Measurements from ENCODE around the gene GPR37. TPM values are rescaled to one million over a fixed set of nuclear protein-coding genes. Genes with fewer than 3 reads are reported as not detected.

GPR37 gene
- total RNA-seq, 4 donors from 2014 or later, result 1.1 TPM; not detected in 2

DNA sequence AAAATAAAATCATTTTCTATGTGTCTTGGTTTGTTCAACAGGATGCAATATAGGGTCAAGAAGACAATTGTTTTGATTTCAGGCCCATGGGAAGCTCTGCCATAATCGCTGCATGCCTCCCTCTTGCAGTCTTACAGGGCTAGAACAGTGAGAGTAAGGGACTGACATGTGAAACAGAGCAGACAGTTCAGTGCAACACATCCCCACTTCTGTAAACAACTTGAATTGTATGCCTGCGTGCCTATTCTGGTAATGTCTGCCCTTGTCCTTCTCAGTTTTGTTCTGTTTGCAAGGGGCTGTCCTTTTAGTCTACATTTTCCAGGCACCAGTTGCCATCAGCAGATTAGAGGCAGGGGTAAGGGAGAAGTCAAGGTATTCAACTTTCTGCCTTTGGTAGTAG is 34.8 kb upstream of the GPR37 start:
- 70% methylated on average over 2 of the region's 2 CpGs; no CpG with 5 or more reads in 1 of the 2 donors for WGBS, 2 donors (ENCODE audit: low coverage in 1 of 2)
- no peak overlapping the region for H3K27ac ChIP-seq
- TF ChIP-seq POLR2A (IDR thresholded peaks at IDR 0.05) (no peak), EP300 (IDR thresholded peaks at IDR 0.05; ENCODE audit: low read depth) (no peak), POLR2AphosphoS5 (IDR thresholded peaks at IDR 0.05) (no peak)
- TF ChIP-seq, protein P1, sequence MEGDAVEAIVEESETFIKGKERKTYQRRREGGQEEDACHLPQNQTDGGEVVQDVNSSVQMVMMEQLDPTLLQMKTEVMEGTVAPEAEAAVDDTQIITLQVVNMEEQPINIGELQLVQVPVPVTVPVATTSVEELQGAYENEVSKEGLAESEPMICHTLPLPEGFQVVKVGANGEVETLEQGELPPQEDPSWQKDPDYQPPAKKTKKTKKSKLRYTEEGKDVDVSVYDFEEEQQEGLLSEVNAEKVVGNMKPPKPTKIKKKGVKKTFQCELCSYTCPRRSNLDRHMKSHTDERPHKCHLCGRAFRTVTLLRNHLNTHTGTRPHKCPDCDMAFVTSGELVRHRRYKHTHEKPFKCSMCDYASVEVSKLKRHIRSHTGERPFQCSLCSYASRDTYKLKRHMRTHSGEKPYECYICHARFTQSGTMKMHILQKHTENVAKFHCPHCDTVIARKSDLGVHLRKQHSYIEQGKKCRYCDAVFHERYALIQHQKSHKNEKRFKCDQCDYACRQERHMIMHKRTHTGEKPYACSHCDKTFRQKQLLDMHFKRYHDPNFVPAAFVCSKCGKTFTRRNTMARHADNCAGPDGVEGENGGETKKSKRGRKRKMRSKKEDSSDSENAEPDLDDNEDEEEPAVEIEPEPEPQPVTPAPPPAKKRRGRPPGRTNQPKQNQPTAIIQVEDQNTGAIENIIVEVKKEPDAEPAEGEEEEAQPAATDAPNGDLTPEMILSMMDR (IDR thresholded peaks at IDR 0.05), result no peak
- no peak for DNase-seq
- H3K9me3 ChIP-seq, result no peaks in the 10 kb centered on the region
- H3K4me1 ChIP-seq, result no peaks in the 10 kb centered on the region
- H3K36me3 ChIP-seq, result no peaks in the 10 kb centered on the region
- H3K4me3 ChIP-seq, result no peak overlapping the region
- H3K27me3 ChIP-seq, result no peaks in the 10 kb centered on the region
- in situ Hi-C loops (cut with MboI; ENCODE audit: low pct_ligation_motif_present in 1 of 4, low pct_unique_long_range_greater_than_20kb in 1 of 4, low sequenced_read_pairs in 3 of 4), result no loop called here
- intact Hi-C loops (cut with DNase I; ENCODE audit: low total_unique reads), result no loop called here

- in situ Hi-C loops (cut with MboI; ENCODE audit: low pct_ligation_motif_present in 1 of 4, low pct_unique_long_range_greater_than_20kb in 1 of 4, low sequenced_read_pairs in 3 of 4) (loop anchor here in 2 of 4 donors (25.0 kb wide), 1 partner anchor 637 kb away; no protein-coding TSS in a partner anchor), intact Hi-C loops (cut with DNase I; ENCODE audit: low total_unique reads) (no loop called here)
Measured at GRCh38 chr7:124799448-124799847, 33.9 kb upstream of the GPR37 start.

GRCh38 chr7:124796771-124797170 is 31.2 kb upstream of the GPR37 start:
- no peak overlapping the region for H3K27ac ChIP-seq
- H3K4me1 ChIP-seq, result no peaks in the 10 kb centered on the region
- TF ChIP-seq POLR2A (IDR thresholded peaks at IDR 0.05) (no peak), POLR2AphosphoS5 (IDR thresholded peaks at IDR 0.05) (no peak), EP300 (IDR thresholded peaks at IDR 0.05; ENCODE audit: low read depth) (no peak)
- TF ChIP-seq, protein P1 (IDR thresholded peaks at IDR 0.05), result no peak
- no peaks in the 10 kb centered on the region for H3K36me3 ChIP-seq
- DNase-seq, result no peak
- intact Hi-C loops (cut with DNase I; ENCODE audit: low total_unique reads), result no loop called here
- in situ Hi-C loops (cut with MboI; ENCODE audit: low pct_ligation_motif_present in 1 of 4, low pct_unique_long_range_greater_than_20kb in 1 of 4, low sequenced_read_pairs in 3 of 4), result loop anchor here in 2 of 4 donors (25.0 kb wide), 1 partner anchor 634 kb away; no protein-coding TSS in a partner anchor
- 38 to 39% methylated on average over 2 of the region's 2 CpGs for WGBS, 2 donors (ENCODE audit: low coverage in 1 of 2)
- H3K27me3 ChIP-seq, result no peaks in the 10 kb centered on the region
- H3K4me3 ChIP-seq, result no peak overlapping the region
- H3K9me3 ChIP-seq, result no peaks in the 10 kb centered on the region

More at GRCh38 chr7:124799448-124799847, 33.9 kb upstream of the GPR37 start:
- Histone ChIP-seq H3K9me3 (no peaks in the 10 kb centered on the region), H3K36me3 (no peaks in the 10 kb centered on the region), H3K27ac (no peak overlapping the region), H3K4me1 (no peaks in the 10 kb centered on the region), H3K4me3 (no peak overlapping the region), H3K27me3 (no peaks in the 10 kb centered on the region)
- TF ChIP-seq POLR2A (IDR thresholded peaks at IDR 0.05) (no peak), EP300 (IDR thresholded peaks at IDR 0.05; ENCODE audit: low read depth) (no peak), POLR2AphosphoS5 (IDR thresholded peaks at IDR 0.05) (no peak)
- TF ChIP-seq, protein P1 (IDR thresholded peaks at IDR 0.05), result no peak
- 83 to 91% methylated on average over 6 of the region's 6 CpGs for WGBS, 2 donors (ENCODE audit: low coverage in 1 of 2)
- no peak for DNase-seq

DNA sequence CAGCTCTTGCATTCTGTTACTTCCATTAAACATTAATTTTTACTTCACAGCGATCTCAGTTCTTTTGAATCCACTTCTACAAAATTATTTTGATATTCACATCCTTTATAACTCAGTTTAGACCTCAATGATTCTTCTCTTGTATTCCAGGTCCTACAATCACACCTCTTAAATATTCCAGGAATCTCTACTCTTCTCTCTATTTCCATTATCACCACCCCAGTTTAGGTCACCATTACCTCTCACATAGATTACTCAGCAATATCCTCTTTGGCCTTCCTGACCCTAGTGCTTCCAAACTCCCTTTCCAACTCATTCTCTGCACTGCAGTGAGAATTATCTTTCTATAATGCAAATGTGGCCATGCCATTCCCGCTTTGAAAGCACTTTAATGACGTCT is 27.1 kb upstream of the GPR37 start:
- no peak overlapping the region for H3K27ac ChIP-seq
- no peak for DNase-seq
- intact Hi-C loops (cut with DNase I; ENCODE audit: low total_unique reads) (no loop called here), in situ Hi-C loops (cut with MboI; ENCODE audit: low pct_ligation_motif_present in 1 of 4, low pct_unique_long_range_greater_than_20kb in 1 of 4, low sequenced_read_pairs in 3 of 4) (loop anchor here in 2 of 4 donors (25.0 kb wide), 1 partner anchor 630 kb away; no protein-coding TSS in a partner anchor)
- H3K9me3 ChIP-seq, result no peaks in the 10 kb centered on the region
- TF ChIP-seq EP300 (IDR thresholded peaks at IDR 0.05; ENCODE audit: low read depth) (no peak), POLR2AphosphoS5 (IDR thresholded peaks at IDR 0.05) (no peak), POLR2A (IDR thresholded peaks at IDR 0.05) (no peak)
- TF ChIP-seq, protein P1 (IDR thresholded peaks at IDR 0.05), result no peak
- no peaks in the 10 kb centered on the region for H3K36me3 ChIP-seq
- no peak overlapping the region for H3K4me3 ChIP-seq
- no peaks in the 10 kb centered on the region for H3K4me1 ChIP-seq
- WGBS, 2 donors (ENCODE audit: low coverage in 1 of 2), result 75 to 79% methylated on average over 3 of the region's 3 CpGs
- H3K27me3 ChIP-seq, result no peaks in the 10 kb centered on the region

All from transverse colon (tissue), 4 donors.